GM21576 (cell line): ENCODE data around the gene LMTK3.
"Not testable (repeated sequence)": the region's sequence is repeated elsewhere in the genome, so short reads cannot be mapped to it uniquely, and the experiment has no call there.

ENCODE experiments used
- ATAC-seq: cut with Tn5 transposase; IDR thresholded peaks from one replicate; pipeline ENCODE4 v1.9.1; 2021; ENCODE audit warnings: mild to moderate bottlenecking, moderate library complexity; ENCODE audit not compliant: unreplicated experiment

LMTK3 gene

DNA sequence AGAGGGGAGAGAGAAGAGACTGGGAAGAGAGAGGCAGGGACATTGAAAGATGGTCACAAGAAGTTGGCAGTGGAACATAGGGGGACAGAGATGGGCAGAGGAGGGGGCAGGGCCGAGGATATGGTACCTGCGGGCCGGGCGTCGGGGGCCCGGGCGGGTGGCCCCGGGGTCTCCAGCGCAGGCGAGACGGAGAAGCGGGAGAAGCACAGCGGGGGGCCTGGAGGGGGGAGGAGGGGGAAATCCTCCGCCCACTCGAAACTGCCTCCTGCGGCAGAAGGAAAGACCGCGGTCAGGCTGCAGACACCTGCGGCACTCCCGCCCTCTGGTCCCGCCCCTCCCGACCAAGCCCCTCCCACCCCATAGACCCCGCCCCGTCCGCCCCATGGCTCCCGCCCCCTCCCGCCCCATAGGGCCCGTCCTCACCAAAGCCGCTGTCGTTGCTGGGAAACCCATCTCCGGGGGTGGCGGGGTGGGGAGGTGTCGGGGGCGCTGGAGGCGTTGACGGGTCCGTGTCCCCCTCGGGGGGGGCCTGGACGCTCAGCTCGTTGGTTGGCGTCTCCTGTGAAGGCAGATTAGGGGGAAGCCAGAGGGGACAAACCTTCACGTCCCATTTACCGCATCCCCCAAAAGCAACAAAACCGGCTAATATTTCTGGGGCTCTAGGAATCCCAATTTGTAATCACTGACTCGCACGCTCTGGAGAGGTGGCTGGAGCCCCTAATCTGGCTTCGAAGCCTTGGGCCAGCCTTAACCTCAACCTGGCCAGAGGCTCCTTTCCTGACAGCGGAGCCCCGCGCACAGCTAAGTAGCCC is 20.4 kb downstream of the LMTK3 start:
- ATAC-seq, result no peak

DNA sequence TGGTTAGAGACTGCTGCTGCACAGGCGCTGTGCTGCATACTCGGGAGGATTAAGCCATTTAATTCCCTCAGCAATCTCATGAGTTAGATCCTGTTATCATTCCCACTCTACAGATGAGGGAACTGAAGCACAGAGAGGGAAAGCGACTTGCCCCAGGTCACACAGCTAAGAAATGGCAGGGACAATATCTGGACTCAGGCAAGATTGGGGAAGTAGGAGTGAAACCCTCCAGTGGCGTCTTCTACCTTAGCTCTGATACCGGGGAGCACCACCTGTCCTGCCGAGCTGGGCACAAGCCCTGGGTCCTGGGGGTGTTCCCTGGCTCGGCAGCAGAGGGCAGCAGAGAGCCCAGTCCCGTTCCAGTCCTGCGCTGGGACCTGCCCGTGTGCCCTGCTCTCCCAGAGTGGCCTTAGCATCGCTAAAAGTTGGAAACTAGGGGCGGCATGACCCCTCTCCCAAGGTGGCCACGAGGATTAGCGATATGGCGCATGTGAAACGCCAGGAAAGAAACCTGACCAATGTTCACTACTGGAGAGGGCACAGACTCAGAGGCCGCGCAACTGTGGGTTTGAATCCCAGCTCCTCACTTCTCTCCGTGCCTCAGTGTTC is 21.9 kb downstream of the LMTK3 start:
- peak; percentile 25 for ATAC-seq

DNA sequence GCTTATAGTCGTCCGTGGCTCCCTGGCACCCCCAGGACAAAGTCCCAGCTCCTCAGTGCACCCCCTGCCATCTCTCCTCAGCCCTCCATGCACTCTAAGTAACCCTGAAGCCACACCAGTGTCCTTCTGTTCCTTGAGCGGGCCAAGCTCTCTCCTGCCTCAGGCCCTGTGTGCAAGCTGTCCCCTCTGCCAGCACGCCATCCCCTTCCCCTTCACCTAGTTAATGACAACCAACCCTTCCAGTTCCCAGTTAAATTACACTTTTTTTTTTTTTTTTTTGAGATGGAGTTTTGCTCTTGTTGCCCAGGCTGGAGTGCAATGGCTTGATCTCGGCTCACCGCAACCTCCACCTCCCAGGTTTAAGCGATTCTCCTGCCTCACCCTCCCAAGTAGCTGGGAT is 23.2 kb downstream of the LMTK3 start:
- ATAC-seq, result not testable (repeated sequence)

DNA sequence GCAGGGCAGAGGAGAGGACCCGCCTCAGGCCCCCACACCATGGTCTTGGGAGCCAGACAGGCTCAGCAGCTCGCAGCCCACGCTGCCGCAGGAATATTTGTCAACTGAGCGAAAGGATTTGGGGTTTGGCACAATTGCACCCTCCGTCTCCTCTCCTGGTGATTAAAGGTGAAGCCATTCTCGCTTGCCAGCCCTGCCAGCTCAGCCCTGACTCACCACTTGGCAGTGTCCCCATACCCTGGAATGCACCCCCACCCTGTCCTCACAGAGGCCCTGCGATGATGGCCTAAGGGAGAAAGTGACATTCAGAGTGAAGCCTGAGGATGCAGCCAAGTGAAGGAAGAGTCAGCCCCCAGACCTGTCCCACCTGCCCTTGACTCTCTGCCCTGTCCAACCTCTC is 23.7 kb downstream of the LMTK3 start:
- ATAC-seq, result no peak

DNA sequence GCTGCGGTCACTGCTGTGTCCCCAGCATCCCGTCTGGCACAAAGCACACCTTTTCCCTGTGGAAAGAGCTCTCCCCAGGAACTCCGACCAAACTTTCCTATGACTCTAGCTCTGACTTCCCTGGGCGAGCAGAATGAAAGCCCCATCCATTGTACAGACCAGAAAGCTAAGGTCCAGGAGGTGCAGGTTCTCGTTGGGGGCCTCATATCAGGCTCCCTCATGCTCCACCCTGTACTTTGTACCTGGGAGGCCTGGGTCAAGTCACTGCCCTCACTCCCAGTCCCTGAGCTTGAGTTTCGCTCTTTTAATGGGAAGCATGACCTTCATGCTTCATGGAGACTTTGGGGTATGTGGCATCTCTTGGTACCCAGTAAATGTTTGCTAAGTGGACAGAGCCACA is 24.1 kb downstream of the LMTK3 start:
- ATAC-seq, result no peak

DNA sequence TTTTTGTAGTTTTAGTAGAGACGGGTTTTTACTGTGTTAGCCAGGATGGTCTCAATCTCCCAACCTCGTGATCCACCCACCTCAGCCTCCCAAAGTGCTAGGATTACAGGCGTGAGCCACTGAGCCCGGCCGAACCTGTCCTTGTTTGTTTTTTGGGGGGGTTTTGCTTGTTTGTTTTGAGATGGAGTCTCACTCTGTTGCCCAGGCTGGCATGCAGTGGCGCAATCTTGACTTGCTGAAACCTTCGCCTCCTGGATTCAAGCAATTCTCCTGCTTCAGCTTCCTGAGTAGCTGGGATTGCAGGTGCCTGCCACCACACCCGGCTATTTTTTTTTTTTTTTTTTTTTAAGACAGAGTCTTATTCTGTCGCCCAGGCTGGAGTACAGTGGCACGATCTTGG is 24.9 kb downstream of the LMTK3 start:
- not testable (repeated sequence) for ATAC-seq

DNA sequence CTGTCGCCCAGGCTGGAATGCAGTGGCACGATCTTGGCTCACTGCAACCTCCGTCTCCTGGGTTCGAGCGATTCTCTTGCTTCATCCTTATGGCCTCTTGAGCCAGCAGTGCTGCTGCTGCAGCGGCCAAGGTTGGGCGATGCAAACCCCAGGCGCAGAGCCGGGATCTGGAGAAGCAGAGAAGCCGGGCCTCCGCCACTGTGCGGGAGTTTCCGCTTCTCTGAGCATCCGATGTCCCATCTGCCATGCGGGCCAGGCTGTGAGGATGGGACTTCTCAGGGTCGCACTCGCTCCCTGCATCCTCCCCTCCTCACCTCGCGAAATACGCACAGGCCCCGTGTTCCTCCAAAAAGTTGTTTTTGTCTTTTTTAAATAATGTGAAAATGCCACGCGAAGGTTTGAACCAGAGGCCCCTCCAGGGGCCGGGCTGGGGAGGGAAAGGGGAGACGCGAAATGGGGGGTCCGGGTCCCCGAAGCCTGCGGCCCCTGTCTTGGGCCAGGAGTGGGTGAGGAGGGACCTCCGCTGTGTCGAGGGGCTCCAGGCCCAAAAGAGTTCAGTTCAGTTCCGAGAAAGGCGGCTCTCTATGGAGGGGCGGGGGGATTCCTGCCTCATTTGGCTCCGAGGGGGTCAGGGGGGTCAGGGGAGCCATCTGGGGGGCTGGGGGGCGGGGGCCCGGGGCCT is 26.6 kb downstream of the LMTK3 start:
- no peak for ATAC-seq

DNA sequence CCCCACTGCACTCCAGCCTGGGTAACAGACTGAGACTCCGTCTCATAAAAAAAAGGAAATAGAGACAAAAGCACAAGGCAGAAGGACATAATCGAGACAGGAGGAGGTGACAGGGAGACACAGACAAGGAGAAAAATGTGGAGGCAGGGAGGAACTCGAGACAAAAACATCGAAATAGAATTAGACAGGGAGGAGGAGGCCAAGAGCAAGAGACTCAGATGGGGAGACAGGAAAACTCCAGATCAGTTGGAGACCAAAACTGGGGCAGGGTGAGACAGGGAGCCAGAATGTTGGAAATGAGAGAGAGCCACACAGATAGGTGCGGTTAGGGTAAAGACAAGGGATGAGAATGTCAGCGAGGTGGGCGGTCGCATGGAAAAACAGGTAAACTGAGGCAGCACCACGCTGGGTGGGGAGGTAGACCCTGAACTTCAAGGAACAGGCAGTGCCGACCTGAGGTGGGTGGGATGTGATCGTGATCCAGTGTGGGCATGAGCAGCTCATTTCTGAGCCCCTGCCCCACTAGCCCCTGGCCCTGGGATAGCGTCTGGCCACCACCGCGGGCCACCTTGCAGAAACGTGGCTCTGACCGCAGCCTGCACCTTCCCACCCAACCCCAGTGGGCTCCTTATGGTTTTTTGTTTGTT is 27.3 kb downstream of the LMTK3 start:
- no peak for ATAC-seq

DNA sequence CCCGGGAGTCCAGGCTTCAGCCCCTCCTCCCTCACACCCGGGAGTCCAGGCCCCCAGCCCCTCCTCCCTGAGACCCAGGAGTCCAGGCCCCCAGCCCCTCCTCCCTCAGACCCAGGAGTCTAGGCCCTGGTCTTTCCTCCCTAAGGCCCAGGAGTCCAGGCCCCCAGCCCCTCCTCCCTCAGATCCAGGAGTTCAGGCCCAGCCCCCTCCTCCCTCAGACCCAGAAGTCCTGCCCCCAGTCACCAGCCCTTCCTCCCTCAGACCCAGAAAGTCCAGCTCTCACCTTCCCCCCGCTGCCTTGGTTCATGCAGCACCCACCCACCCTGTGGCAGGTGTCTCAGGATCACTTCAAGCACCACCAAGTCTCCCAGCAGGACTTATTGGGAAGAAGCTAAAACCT is 28.3 kb downstream of the LMTK3 start:
- no peak for ATAC-seq

DNA sequence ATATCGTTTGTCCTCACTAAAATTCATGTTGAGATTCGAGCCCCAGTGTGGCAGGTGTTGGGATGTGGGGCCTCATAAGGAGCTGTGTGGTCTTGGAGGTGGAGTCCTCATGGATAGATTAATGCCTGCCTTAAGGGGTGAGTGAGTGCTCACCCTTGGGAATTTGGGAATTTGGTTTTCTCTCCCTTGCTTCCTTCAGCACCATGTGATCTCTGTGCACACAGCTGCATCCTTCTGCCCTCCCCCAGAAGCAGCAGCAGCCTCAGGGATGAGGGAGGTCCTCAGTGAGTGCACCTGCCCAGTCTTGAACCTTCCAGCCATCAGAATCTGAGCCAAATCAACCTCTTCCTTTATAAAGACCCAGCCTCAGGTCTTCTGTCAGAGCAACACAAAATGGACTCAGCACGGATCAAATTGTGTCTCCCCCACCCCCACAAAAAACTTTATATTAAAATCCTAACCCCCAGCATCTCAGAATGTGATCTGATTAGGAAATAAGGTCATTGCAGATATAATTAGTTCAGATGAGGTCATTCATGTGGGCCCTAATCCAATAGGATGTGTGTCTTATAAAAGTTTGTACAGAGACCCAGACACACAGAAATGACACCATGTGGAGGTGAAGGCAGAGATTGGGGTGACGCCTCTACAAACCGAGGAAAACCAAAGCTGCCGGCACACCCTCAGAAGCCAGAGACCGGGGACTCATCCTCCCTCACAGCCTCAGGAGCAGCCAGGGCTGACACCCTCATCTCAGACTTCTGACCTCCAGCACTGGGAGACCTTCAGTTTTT is 29.6 kb downstream of the LMTK3 start:
- ATAC-seq, result no peak

DNA sequence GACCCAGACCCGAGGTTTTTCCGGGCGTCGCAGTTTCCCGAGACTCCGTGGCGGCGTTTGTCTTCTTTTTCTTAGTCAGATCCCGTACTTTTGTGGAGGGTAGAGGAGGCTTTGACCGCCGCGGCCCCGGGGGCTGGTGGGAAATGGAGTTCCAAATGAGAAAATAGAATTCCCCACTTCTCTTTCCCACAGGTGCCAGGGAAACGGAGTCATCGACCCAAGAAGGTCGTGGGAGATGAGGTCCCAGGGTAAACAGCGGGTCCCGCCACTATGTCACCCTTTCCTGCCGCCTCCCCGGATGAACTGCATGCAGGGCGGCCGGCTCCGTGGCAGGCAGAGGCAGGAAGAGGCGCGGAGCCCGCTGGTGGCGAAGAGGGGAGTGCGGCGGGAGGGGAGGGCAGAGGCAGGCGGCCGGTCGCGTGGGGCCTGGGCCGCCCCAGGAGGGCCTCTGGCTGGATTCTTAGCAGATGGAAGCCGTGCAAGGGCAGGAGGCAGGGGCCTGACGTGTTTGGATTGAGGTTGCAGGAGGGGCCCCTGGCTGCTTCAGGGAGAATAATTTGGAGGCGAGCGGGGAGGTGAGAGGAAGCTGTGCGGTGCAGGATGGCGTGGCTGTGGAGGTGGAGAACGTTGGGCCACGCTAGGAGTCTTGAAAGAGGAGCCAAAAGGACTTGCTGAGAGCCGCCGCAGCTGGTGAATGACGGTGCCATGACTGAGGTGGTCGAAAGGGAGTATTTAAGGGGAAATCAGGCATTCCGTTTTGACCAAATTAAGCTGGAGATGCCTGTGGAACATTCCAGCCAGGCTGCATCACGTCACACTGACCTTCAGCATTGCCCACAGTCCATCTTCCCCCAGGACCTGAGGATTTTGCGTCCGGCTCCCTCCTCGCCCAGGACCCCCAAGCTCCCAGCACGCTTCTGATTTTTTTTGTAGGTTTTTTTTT is 30.8 kb downstream of the LMTK3 start:
- no peak for ATAC-seq

DNA sequence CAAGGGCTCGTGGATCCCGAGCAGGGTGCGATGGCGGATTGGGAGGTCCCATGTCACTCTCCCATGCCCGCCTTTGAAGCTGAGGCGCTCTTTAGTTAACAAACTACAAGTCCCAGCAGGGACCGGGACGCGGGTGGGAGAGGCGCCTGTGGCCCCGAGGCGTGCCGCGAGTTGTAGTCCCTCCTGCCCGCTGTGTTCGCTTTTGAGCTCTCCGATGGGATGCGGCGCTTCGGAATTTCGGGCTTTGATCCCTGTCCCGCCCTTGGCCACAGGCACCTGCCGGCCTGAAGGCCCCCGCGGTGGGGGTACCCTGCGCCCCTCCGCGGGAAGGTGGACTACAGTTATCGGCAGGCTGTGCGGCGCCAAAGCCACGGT is 31.5 kb downstream of the LMTK3 start:
- no peak for ATAC-seq

DNA sequence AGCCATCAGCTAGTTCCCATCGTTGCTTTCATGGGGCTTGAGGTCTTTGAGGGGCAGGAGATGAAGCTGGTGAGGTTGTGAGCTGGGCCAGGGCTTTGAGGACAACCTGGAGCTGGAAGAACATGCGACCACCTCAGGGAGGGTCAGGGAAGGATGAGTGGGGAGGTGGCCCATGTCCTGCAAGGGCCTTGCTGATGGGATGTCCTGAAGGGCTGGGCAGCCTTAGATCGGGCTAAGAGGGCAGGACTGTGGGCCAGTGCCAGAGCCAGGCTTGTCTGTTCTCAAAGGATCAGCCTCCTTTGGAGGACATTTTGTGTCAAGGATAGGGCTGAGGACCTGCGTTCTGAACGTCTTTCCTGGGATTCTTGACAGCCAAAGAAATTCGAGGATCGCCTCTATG is 31.9 kb downstream of the LMTK3 start:
- no peak for ATAC-seq

DNA sequence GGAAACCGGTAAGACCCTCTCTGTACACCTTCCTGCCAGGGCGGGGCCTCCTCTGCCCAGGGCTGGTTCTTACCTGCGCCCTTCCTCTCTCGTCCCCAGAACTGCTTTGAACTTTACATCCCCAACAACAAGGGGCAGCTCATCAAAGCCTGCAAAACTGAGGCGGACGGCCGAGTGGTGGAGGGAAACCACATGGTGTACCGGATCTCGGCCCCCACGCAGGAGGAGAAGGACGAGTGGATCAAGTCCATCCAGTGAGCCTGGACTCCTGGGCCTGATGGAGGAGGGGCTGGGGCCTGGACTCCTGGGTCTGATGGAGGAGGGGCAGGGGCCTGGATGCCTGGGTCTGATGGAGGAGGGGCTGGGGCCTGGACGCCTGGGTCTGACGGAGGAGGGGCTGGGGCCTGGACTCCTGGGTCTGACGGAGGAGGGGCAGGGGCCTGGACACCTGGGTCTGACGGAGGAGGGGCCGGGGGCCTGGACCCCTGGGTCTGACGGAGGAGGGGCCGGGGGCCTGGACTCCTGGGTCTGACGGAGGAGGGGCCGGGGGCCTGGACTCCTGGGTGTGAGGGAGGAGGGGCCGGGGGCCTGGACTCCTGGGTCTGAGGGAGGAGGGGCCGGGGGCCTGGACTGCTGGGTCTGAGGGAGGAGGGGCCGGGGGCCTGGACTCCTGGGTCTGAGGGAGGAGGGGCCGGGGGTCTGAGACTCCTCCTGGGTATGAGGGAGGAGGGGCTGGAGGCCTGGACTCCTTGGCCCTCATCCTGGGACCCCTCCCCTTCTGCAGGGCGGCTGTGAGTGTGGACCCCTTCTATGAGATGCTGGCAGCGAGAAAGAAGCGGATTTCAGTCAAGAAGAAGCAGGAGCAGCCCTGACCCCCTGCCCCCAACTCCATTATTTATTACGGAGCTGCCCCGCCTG is 33.0 kb downstream of the LMTK3 start:
- no peak for ATAC-seq

DNA sequence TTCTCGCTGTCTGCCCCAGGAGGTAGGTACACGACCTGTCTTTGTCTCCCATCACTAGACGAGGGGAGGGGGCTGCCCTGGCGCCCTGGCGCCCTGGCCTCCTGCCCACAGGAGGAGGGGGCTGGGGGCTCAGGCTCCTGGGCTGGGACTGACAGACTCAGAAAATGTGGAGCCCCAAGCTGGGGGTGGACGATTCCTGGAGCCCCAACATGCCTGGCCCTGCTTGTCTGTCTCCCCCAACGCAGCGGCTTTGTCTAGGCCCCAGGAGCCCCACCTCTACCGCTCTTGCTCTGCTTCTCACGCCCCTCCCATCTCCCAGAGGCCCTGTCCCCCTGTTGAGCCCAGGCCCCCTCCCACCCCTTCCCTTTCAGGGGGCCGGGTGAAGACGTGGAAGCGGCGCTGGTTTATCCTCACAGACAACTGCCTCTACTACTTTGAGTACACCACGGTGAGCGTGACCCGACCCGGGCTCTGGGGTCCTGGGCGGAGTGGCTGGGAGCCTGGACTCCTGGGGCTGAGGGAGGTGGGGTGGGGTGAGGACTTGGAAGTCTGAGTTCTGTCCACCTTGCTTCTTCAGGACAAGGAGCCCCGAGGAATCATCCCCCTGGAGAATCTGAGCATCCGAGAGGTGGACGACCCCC is 33.8 kb downstream of the LMTK3 start:
- ATAC-seq, result no peak

DNA sequence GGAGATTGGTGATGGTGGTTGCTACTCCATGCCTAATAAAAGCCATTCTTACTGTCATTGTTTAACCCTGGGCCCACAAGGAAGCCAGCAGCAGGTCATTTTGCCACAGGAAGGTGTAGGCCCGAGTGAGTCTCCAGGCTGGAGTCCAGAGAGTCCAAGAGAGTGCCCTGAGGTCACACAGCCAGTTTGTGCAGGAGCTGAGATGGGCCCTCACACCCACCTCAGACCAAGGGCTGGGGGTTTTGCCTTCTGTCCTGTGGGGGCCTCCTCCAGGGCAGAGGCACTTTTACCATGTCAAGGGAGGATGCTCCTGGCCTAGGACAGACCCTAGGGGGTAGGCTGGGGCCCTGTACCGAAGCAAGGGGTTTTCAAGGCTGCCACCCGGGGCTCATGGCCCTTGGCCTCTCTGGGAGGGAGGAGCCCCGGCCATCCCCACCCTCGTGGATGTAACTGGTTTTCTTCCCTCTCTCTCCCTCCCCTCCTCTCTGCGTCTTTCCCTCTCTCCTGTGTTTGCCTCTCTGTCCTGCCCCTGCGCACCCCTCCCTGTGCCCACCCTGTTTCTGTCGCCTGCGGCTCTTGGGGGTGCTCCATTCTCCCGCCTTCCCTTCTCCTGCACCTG is 34.5 kb downstream of the LMTK3 start:
- ATAC-seq, result no peak

DNA sequence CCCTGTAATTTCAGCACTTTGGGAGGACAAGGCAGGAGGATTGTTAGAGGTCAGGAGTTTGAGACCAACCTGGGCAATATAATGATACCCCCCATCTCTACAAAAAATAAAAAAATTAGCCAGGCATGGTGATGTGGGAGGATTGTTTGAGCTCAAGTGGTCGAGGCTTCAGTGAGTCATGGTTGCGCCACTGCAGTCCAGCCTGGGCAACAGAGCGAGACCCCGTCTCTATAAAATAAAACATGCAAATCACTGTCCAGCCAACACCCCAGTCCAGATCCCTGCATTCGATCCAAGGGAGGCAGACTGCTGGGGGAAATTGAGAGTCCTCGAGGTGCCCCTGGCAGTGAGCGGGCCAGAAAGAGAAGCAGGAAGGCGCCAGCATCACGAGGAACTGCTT is 35.5 kb downstream of the LMTK3 start:
- ATAC-seq, result no peak
